ENCODE measurements around the gene PTDSS2. TPM values are rescaled to one million over a fixed set of nuclear protein-coding genes. Genes with fewer than 3 reads are reported as not detected.

The PTDSS2 gene
- total and polyA plus RNA-seq, 9 of the 15 experiments (the other 6 are each of a cell fraction or from before 2014, with no cell fraction given), result 0.45 to 53.9 (median 17.2) TPM

DNA sequence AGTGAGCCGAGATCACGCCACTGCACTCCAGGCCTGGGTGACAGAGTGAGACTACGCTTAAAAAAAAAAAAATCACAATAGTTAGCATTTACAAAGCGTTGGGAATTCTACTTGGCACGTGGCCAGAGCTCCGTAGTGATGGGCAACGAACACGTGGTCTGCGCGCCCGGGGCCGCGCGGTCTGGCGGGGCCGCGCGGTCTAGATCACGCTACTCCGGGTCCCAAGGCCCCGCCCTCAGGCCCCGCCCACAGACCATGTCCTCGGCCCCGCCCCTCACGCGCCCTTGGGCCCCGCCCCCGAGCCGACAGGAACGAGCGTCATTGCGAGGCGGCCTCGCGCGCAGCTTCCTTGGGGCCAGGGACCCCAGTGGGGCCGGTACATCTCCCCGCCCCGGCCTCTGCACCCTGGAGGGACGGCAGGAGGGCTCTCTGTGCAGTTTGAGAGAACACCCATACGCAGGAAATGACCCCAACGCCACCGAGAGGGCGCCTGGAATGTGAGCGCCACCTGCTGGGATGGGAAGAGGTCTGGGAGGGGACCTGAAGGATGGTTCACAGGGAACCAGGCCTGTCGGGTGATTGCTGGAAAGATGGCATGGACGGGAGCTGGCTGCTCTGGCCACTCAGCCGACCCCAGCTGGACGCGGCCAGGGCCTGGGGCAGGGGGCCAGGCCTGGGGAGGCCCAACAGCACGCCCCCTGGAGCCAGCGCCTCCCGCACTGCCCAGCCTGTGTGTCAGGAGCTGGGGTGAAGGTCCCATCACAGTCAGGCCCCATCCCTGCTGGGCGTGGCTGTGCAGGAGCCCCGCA is 2.0 kb upstream of the PTDSS2 start (continued):
- TF ChIP-seq NONO (IDR thresholded peaks at IDR 0.05; ENCODE audit: low read depth in 2 of 2, low read length in 1 of 2) (0 out of 4 replicates have a peak, but pooled peaks of 1 of the 2 experiments have one; percentile 7), CHD4 (IDR thresholded peaks at IDR 0.05; ENCODE audit: insufficient read depth, insufficient replicate concordance, low read depth, low read length, poor library complexity, severe bottlenecking) (no peak), BACH1 (tag; IDR thresholded peaks at IDR 0.05) (no peak), DDX20 (tag; IDR thresholded peaks at IDR 0.05; ENCODE audit: low read depth) (no peak), KAT8 (IDR thresholded peaks at IDR 0.05; ENCODE audit: low read depth) (no peak), ZNF217 (CRISPR knock-in tag; IDR thresholded peaks at IDR 0.05) (no peak), HDGF (IDR thresholded peaks at IDR 0.05) (0 out of 2 replicates have a peak, but pooled peaks have one; percentile 37), MAZ (CRISPR knock-in tag; conservative IDR thresholded peaks at IDR 0.05 in 1 of 2, IDR thresholded peaks at IDR 0.05 in 1 of 2) (peak; percentile 94 to 96), NFIC (IDR thresholded peaks at IDR 0.05) (peak; percentile 99), KHSRP (IDR thresholded peaks at IDR 0.05) (no peak), NFATC3 (IDR thresholded peaks at IDR 0.05) (no peak), TAF1 (IDR thresholded peaks at IDR 0.05; ENCODE audit: control insufficient read depth, extremely low read depth, insufficient read depth, low read length, severe bottlenecking) (peak; percentile 30), ETV6 (IDR thresholded peaks at IDR 0.05; ENCODE audit: borderline replicate concordance in 1 of 2, low read depth in 2 of 2, low read length in 1 of 2) (no peak), ETV6 (CRISPR knock-in tag; IDR thresholded peaks at IDR 0.05; ENCODE audit: borderline replicate concordance) (no peak), STAG1 (CRISPR knock-in tag; IDR thresholded peaks at IDR 0.05; ENCODE audit: borderline replicate concordance) (peak; percentile 59; the same call in 1 of the 2 replicates), POLR2A (conservative IDR thresholded peaks at IDR 0.05) (peak; percentile 84)
- TF ChIP-seq, protein P1, sequence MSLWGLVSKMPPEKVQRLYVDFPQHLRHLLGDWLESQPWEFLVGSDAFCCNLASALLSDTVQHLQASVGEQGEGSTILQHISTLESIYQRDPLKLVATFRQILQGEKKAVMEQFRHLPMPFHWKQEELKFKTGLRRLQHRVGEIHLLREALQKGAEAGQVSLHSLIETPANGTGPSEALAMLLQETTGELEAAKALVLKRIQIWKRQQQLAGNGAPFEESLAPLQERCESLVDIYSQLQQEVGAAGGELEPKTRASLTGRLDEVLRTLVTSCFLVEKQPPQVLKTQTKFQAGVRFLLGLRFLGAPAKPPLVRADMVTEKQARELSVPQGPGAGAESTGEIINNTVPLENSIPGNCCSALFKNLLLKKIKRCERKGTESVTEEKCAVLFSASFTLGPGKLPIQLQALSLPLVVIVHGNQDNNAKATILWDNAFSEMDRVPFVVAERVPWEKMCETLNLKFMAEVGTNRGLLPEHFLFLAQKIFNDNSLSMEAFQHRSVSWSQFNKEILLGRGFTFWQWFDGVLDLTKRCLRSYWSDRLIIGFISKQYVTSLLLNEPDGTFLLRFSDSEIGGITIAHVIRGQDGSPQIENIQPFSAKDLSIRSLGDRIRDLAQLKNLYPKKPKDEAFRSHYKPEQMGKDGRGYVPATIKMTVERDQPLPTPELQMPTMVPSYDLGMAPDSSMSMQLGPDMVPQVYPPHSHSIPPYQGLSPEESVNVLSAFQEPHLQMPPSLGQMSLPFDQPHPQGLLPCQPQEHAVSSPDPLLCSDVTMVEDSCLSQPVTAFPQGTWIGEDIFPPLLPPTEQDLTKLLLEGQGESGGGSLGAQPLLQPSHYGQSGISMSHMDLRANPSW (CRISPR knock-in tag; IDR thresholded peaks at IDR 0.05), result no peak
- TF ChIP-seq, protein P2, sequence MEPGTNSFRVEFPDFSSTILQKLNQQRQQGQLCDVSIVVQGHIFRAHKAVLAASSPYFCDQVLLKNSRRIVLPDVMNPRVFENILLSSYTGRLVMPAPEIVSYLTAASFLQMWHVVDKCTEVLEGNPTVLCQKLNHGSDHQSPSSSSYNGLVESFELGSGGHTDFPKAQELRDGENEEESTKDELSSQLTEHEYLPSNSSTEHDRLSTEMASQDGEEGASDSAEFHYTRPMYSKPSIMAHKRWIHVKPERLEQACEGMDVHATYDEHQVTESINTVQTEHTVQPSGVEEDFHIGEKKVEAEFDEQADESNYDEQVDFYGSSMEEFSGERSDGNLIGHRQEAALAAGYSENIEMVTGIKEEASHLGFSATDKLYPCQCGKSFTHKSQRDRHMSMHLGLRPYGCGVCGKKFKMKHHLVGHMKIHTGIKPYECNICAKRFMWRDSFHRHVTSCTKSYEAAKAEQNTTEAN (CRISPR knock-in tag; IDR thresholded peaks at IDR 0.05), result 0 out of 2 replicates have a peak, but pooled peaks have one; percentile 28
- TF ChIP-seq, protein P3, sequence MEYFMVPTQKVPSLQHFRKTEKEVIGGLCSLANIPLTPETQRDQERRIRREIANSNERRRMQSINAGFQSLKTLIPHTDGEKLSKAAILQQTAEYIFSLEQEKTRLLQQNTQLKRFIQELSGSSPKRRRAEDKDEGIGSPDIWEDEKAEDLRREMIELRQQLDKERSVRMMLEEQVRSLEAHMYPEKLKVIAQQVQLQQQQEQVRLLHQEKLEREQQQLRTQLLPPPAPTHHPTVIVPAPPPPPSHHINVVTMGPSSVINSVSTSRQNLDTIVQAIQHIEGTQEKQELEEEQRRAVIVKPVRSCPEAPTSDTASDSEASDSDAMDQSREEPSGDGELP (CRISPR knock-in tag; IDR thresholded peaks at IDR 0.05; ENCODE audit: borderline replicate concordance), result peak; percentile 88
- TF ChIP-seq, protein P4, sequence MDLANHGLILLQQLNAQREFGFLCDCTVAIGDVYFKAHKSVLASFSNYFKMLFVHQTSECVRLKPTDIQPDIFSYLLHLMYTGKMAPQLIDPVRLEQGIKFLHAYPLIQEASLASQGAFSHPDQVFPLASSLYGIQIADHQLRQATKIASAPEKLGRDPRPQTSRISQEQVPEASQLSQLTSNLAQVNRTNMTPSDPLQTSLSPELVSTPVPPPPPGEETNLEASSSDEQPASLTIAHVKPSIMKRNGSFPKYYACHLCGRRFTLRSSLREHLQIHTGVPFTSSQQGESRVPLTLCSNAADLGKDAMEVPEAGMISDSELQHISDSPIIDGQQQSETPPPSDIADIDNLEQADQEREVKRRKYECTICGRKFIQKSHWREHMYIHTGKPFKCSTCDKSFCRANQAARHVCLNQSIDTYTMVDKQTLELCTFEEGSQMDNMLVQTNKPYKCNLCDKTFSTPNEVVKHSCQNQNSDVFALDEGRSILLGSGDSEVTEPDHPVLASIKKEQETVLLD (IDR thresholded peaks at IDR 0.05), result no peak; the same call in 1 of the 2 replicates
